GM12891 (cell line): Measurements from ENCODE around the gene SLC2A4RG.

Experiments
- PAX5 ChIP-seq: IDR thresholded peaks from 2 replicates; pipeline ENCODE4 v1.6.1; 2011; ENCODE audit warnings: low read length, moderate library complexity, mild to moderate bottlenecking; ENCODE audit not compliant: insufficient read depth, severe bottlenecking
- POLR2A ChIP-seq: IDR thresholded peaks from 2 replicates; pipeline ENCODE4 v1.6.1; 2011; ENCODE audit warnings: low read depth, low read length, control low read depth
- POLR2AphosphoS5 ChIP-seq: IDR thresholded peaks from 2 replicates; pipeline ENCODE4 v1.6.1; 2011; ENCODE audit warnings: low read depth, low read length, control low read depth
- POU2F2 ChIP-seq: IDR thresholded peaks from 2 replicates; pipeline ENCODE4 v1.6.1; 2011; ENCODE audit warnings: low read depth, mild to moderate bottlenecking, control low read depth, low read length, moderate library complexity
- SPI1 ChIP-seq: IDR thresholded peaks from 2 replicates; pipeline ENCODE4 v1.6.1; 2011; ENCODE audit warnings: low read depth, low read length, control low read depth
- TAF1 ChIP-seq: IDR thresholded peaks from 2 replicates; pipeline ENCODE4 v1.6.1; 2011; ENCODE audit warnings: low read depth, low read length, control low read depth

DNA sequence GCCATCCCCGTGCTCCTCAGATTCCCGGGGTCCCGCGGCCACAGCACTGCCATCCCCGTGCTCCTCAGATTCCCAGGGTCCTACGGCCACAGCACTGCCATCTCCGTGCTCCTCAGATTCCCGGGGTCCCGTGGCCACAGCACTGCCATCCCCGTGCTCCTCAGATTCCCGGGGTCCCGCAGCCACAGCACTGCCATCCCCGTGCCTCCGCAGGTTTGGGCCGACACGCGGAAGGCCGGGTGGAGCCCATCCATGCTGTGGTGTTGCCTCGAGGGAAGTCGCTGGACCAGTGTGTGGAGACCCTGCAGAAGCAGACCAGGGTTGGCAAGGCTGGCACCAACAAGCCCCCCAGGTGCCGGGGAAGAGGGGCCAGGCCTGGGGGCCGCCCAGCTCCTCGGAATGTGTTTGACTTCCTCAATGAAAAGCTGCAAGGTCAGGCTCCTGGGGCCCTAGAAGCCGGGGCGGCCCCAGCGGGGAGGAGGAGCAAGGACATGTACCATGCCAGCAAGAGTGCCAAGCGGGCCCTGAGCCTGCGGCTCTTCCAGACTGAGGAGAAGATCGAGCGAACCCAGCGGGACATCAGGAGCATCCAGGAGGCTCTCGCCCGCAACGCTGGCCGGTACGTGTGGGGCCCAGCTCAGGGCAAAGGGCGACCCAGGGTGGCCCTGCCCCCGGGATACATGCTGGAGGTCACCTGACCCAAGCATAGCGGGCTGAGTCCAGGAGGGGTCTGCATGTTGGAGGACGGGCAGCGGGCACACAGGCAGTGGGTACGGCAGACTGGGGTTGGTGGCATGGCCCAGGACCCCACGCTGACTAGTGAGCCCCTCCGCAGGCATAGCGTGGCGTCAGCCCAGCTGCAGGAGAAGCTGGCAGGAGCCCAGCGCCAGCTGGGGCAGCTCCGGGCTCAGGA is 4.4 kb upstream of the SLC2A4RG start:
- TF ChIP-seq POLR2AphosphoS5 (no peak), POLR2A (no peak), PAX5 (no peak), TAF1 (no peak), SPI1 (no peak), POU2F2 (no peak)
